NCI-H748 (cell line): ENCODE data around the gene URB1.
"Not testable (repeated sequence)": the region's sequence is repeated elsewhere in the genome, so short reads cannot be mapped to it uniquely, and the experiment has no call there.

Experiments
- DNase-seq: peaks from one replicate; lab custom pipeline; 2025; ENCODE audit not compliant: unreplicated experiment; lab: John Stamatoyannopoulos, UW

Gene URB1

GRCh38 chr21:32298148-32298559 is 94.7 kb downstream of the URB1 start:
- DNase-seq: no peak

DNA sequence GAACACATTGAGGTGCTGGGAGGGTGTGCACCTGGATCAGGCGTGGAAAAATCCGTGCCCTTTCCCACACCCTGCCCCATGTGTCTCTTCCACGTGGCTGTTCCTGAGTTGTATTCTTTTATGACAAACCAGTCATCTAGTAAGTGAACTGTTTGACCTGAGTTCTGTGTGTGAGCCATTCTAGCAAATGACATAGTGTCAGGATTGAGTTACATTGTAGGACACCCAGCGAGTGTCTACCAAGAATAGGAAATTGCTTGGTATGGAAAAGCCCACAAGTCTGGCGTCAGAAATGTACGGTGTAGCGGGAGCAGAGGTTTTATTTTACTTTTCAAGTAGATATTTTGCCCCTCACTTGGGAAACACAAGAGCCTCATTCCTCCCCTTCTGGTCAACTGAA is 95.4 kb downstream of the URB1 start:
- DNase-seq: no peak

GRCh38 chr21:32285476-32285875 is 107.3 kb downstream of the URB1 start:
- no peak for DNase-seq

- no peak for DNase-seq
These were observed 109.8 kb downstream of the URB1 start for GRCh38 chr21:32282992-32283391.

- no peak for DNase-seq
These were observed 111.3 kb downstream of the URB1 start for GRCh38 chr21:32281531-32281930.

GRCh38 chr21:32279377-32279680 is 113.5 kb downstream of the URB1 start:
- DNase-seq: no peak

DNA sequence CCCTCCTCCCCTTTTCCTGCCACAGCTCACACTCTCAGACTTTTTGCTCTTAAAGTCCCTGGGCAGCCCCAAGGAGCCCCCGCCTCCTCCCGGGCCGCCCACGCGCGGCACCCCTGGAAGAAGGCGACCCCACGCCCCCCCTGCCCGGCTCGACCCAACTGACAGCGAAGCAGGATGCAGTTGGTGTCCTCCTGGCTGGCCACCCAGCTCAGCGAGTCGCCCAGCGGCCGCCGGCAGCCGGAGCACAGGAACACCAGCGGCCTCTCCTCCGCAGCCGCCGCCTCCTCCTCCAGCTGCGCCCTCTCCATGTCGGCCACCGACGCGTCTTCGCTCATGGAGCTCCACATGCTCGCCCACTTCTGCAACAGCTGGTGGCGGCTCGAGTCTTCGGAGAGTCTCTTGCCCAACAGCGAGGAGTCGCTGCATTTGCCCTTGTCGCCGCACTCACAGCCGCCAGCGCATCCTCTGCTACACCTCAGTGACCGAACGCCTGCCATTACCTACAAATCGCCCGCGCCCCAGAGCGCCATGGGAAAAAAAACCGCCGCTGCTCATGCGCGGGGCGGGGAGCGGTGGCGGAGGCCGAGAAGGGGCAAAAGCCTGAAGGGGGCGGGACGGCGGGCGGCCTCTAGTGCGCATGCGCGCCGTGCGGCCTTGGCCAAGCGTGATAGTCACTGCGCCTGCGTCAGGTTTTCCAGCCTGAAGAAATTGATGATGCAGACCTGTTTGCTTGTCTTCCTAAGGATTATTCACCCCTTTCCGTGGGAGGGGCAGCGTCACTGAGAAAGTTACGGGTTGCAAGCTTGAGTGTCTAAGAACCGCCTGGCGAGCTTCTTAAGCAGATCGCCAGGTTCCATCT is 114.1 kb downstream of the URB1 start, which contains the start of gene MIS18A:
MIS18A (minus strand) TSS at position 532 of the 859 bp plus-strand sequence; CDS start at position 497, 35 bp downstream.
- peak; percentile 92 for DNase-seq

GRCh38 chr21:32278103-32278502 is 114.7 kb downstream of the URB1 start:
- peak; percentile 20 for DNase-seq

DNA sequence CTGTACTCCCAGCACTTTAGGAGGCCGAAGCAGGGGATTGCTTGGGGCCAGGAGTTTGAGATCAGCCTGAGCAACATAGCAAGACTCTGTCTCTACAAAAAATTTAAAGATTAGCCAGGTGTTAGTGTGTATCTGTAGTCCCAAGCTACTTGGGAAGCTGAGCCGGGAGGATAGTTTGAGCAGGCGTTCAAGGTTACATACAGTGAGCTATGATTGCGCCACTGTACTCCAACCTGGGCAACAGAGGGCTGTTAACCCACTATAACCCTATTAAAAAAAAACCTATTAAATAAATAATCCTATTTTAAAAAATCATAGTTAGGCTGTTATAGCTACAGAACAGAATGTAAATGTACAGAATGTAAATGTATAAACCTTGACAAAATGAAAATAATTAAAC is 116.1 kb downstream of the URB1 start:
- no peak for DNase-seq

- DNase-seq: no peak
These were observed 122.1 kb downstream of the URB1 start for GRCh38 chr21:32270748-32271147.

GRCh38 chr21:32265321-32265720 is 127.5 kb downstream of the URB1 start:
- not testable (repeated sequence) for DNase-seq

- DNase-seq: no peak
These were observed 130.9 kb downstream of the URB1 start for GRCh38 chr21:32261929-32262328.
